ENCODE data around the gene OR10AG1.

OR10AG1 gene, protein sequence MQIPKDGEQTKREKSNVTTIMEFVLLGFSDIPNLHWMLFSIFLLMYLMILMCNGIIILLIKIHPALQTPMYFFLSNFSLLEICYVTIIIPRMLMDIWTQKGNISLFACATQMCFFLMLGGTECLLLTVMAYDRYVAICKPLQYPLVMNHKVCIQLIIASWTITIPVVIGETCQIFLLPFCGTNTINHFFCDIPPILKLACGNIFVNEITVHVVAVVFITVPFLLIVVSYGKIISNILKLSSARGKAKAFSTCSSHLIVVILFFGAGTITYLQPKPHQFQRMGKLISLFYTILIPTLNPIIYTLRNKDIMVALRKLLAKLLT

DNA sequence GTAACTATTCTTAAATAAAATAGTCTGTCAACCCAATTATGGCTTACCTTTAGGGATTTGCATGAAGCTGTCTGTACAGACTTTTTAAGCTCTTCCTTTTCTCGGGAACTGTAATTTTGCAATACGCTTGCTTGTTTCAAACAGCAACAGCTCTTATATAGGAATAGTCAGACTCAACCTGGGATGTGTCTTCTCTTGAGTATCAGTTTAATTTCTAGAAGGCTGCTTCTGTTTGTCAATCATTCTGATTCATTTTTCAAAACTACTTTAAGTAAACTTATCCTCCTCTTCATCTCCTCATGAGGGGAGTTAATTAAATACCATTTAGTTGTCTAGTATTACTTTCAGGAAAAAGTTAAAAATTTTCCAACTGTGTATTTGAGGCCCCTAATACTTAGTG is at the start of gene OR10AG1:
Gene OR10AG1, minus strand, starts transcription at position 101 of the 400 bp plus-strand sequence. Its CDS starts 38 bp downstream, at position 63.
- no peak for DNase-seq

DNA sequence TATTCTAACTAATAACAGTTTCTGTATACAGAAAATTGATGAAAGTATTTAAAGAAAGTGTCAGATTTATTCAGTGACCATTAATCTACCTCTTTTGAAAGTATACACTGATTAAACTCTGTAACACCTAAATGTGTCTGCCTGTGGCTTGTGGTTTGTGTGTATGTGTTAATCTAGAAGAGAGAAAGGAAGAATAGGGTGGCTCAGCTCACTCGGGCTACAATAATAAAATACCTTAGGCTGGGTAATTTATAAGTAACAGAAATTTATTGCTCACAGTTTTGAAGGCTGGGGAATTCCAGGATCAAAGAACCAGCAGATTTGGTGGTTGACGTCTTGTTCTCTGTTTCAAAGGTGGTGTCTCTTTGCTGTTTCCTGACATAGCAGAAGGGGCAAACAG is 44.1 kb upstream of the OR10AG1 start:
- no peak for DNase-seq

DNA sequence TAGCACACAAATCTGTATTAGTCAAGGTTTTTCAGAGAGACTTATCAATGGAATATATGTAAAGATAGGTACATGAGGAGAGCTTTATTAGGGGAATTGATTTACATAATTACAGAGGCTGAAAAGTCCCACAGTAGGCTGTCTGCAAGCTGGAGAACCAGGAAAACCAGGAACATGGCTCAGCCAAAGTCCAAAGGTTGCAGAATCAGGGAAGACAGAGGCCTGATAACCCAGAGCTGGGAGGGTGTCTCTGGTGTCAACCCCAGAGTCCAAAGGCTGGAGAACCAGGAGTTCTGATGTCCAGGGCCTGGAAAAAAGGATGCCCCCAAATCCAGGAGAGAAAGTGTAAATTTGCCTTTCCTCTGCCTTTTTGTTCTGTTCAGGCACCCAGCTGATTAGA is 41.0 kb upstream of the OR10AG1 start:
- no peak for DNase-seq

DNA sequence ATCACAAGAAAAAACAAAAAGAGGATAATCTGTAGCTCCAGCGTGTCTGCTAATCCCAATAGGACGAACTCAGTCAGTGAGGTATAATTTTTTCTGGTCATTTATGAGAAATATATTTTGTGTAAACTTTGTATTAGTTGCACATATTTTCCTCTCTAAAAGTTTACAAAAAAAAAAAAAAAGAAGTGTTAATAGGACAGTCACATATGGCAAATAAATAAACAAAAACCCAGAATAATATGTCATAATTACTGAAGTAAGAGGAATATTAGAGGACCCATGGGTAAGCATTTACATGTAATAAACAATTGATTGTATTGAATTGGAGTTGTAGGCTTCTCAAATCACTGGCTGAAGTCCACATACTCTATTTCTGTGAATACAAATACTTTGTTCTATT is 24.8 kb upstream of the OR10AG1 start, which contains the start of gene OR5F1:
Gene OR5F1, minus strand, starts transcription at position 101 of the 400 bp plus-strand sequence. Its CDS starts 0 bp downstream, at position 101.
- DNase-seq: no peak

DNA sequence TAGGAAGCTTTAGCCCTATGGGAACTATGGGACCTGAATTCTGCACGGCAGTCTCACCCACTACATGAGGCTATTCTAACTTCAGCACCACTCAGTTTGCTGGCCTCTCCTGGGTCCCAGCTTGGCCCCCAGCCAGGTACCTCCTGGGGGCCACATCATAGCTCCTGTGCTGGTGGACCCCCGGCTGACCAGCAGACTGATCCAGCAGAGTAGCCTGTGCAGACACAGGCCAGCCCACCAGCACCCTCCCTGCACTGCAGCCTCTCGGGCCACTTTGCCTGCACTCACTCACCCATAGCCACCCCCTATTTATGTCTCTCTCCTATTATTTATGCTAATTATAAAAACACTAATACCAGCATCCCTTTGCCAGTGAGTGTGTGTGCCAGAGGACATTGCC is 1.2 kb upstream of the OR10AG1 start:
- no peak for DNase-seq

DNA sequence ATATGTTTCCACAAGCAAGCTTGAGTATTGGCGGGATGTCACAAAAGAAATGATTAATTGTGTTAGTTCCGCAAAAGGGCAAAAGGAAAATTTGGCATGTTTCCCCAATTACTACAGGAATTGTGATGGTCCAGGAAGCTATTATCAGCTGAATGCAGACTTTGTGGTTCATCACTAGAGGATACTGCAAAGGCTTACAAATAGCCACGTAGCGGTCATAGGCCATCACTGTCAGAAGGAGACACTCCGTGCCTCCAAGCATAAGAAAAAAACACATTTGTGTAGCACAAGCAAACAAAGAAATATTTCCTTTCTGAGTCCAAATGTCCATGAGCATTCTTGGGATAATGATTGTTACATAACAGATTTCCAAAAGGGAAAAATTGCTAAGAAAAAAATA is 1.8 kb downstream of the OR10AG1 start:
- DNase-seq: no peak

DNA sequence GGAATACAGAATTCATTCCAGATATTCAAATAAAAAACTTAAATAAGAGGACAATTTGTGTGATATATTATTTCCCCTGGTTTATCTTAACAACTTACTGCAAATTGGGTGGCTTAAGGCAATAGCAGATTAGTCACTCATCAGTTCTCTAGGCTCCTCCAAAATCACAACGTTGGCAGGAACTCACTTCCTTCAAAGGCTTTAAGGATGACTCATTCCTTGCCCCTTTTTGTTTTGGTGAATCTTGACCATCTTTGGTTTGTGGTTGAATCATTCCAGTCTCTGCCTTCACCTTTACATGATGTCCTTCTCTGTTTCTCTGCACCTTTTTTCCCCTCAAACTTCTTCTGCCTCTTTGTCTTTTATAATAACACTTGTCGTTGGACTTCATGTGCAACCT is 3.4 kb downstream of the OR10AG1 start:
- DNase-seq: no peak

DNA sequence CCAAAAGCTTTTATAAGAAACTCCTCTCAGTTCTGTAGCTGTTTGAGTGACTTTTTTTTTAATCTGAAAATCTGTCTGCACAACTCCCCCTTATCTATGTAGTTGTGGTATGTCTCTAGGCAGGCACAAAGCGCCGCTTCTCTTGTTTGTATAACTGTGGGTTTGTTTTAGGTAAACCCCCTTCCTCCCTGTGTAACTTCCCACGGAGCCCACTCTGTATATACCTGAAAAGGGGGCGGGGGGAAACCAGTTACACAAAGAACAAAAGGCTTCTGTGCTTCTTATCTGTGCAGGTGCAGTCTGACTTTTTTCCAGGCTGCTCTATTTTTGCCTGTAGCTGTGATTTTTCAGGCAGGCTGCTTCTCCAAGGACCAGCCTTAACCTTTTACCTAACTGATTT is 13.2 kb downstream of the OR10AG1 start:
- DNase-seq: no peak

DNA sequence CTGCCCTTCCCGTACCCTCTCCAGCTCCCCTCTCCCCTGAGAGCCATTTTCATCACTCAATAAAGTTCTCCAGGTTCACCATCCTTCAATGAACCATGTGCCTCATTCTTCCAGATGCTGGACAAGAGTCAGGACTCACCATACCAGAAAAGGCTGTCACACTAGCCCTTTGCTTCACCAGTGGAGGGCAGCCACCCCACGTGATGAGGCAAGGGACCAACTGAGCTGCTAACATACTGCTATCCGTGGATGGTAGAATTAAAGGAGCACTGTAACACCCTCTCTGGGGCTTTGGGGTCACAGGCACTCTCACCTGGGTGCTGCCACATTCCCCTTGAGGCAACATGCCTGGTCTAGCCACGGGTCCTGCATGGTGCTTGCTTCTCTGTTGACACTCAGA is 20.4 kb downstream of the OR10AG1 start:
- DNase-seq: no peak

DNA sequence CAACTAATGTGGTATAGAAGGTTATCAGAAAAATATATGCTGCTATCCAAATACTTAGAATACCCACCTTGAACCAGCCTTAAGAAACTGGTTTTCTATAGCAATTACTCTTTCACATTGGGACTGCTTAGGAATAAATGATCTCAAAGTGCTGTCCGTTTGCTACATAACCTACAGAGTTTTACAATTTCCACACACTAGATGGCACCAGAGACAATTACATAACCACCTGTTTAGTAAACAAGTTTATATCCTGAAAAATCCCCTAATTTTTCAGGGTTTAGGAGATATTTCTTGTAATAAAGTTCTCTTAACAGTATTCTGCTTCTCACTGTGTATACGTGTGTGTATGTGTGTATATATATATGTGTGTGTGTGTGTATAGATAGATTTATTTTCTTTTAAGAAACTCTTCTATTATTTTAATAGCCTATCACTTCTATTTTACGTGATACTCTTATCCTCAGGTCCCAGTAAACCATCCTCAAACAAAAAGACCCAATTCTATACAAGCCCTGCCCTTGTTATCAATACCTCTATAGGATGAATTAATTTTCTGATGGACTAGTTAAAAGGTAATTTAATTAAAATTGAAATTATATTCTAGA is 26.9 kb downstream of the OR10AG1 start:
- no peak for DNase-seq

DNA sequence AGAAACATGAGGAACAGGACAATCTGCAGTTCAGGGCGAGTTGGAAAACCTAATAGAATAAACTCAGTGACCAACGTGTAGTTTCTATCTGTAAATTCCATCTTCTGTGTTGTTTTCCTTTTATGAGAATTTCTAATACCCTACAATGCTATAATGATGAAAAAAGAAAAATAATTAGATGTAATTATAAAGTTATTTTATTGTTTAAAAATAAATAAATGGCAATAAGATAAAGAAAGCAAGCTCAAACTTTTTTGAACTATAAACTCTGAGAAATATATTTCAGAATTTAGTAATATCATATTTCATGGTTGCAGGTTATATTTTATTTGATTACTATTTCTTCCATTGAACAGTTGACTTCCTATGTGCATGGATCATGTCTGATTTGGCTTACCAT is 33.4 kb downstream of the OR10AG1 start, which contains the start of gene OR5I1:
Gene OR5I1, minus strand, starts transcription at position 101 of the 400 bp plus-strand sequence. Its CDS starts 0 bp downstream, at position 101.
- no peak for DNase-seq

DNA sequence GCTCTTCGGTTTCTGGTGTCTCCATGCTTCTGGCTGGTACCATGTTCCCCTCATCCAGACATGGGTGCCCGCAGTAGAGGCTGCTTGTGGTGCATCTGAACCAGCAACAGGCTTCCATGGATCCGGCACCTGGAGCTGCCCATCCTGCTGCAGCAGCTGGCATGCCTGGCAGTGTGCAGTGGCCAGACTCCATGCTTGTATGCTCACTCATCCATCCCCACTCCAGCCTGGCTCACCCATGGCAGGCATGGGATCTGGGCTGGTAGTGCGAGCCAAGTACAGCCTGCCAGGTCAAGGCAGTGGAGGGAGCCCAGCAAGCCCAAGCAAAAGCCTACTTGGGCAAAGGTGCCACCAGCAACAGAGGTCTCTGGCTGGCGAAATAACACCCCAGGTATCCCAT is 49.2 kb downstream of the OR10AG1 start:
- DNase-seq: no peak

Measured in CD4-positive, alpha-beta T cell treated with Interleukin-17A for 1 hour (primary cell).